H1 (cell line): Measurements from ENCODE around the gene STK32A.

Experiments
- CHD1 ChIP-seq: IDR thresholded peaks from 2 replicates; pipeline ENCODE4 v1.6.1; 2012; ENCODE audit warnings: low read depth, low read length, improper control_type of control experiment
- CHD2 ChIP-seq: IDR thresholded peaks from 2 replicates; pipeline ENCODE4 v1.6.1; 2012; ENCODE audit warnings: low read length, improper control_type of control experiment
- EP300 ChIP-seq, 2 experiments: IDR thresholded peaks; 1 replicate in 1 of 2; 2 replicates in 1 of 2; pipeline ENCODE4 v1.6.1; 2011 to 2012; ENCODE audit warnings: low read depth in 2 of 2, low read length in 2 of 2, mild to moderate bottlenecking in 2 of 2, borderline replicate concordance in 1 of 2, inconsistent platforms in 1 of 2, moderate library complexity in 1 of 2
- POLR2A ChIP-seq, 2 experiments: IDR thresholded peaks; 1 replicate in 1 of 2; 2 replicates in 1 of 2; pipeline ENCODE4 v1.6.1; 2011; ENCODE audit warnings: low read depth in 2 of 2, low read length in 2 of 2, mild to moderate bottlenecking in 2 of 2; ENCODE audit errors: control extremely low read depth in 1 of 2
- SIN3A ChIP-seq, 2 experiments: IDR thresholded peaks in 1 of 2; conservative IDR thresholded peaks in 1 of 2; 2 replicates each; pipeline ENCODE4 v1.6.1; 2011 to 2012; ENCODE audit warnings: low read length in 2 of 2, improper control_type of control experiment in 1 of 2, low read depth in 1 of 2, mild to moderate bottlenecking in 1 of 2
- SUZ12 ChIP-seq: fragments of 200-600 bp; sonication (generic); IDR thresholded peaks from 2 replicates; pipeline ENCODE4 v1.6.1; 2012; ENCODE audit warnings: mild to moderate bottlenecking, inconsistent platforms, low read length, moderate library complexity, mixed read lengths
- TF ChIP-seq, protein P1 (sequence below), 3 experiments: IDR thresholded peaks; 1 replicate in 2 of 3; 2 replicates in 1 of 3; pipeline versions ENCODE4 v1.5.1 to v1.6.1; 2011; ENCODE audit warnings: low read length in 3 of 3, mild to moderate bottlenecking in 3 of 3, inconsistent platforms in 2 of 3, low read depth in 1 of 3, moderate library complexity in 1 of 3; ENCODE audit not compliant: insufficient read depth in 1 of 3; ENCODE audit errors: control extremely low read depth in 1 of 3
- TF ChIP-seq, protein P2 (sequence below): IDR thresholded peaks from 2 replicates; pipeline ENCODE4 v1.6.1; 2011; ENCODE audit warnings: low read length, improper control_type of control experiment
- TF ChIP-seq, protein P3 (sequence below): IDR thresholded peaks from 2 replicates; pipeline ENCODE4 v1.6.1; 2011; ENCODE audit warnings: low read depth, mild to moderate bottlenecking, low read length; ENCODE audit not compliant: insufficient read depth

DNA sequence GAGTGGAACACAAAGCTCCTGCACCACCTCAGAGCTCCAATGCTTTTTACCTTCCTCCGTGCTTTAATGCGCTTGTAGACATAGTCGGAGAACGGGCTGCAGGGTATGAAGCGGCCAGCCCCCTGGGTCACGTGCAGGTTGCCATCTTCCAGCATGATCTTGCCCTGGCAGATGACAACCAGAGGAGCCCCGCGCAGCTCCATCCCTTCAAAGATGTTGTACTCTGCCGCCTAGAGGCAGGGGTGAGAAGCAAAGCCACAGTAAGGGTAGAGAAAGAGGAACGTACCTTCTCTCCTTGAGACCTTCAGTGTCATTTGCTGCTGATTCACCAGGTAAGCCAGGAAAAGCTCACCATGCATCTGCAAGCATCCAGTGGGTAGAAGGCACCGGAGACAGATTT is 162.8 kb downstream of the STK32A start:
- TF ChIP-seq EP300 (IDR thresholded peaks at IDR 0.05; ENCODE audit: borderline replicate concordance in 1 of 2, low read depth in 2 of 2, low read length in 2 of 2) (no peak), POLR2A (IDR thresholded peaks at IDR 0.05; ENCODE audit: control extremely low read depth in 1 of 2, low read depth in 2 of 2, low read length in 2 of 2) (peak in 1 of 2 experiments; percentile 40; a peak in 1 of 3 replicates), SUZ12 (no peak), CHD1 (no peak), SIN3A (conservative IDR thresholded peaks at IDR 0.05 in 1 of 2, IDR thresholded peaks at IDR 0.05 in 1 of 2; ENCODE audit: low read depth in 1 of 2, low read length in 2 of 2) (no peak), CHD2 (no peak)
- TF ChIP-seq, protein P1, sequence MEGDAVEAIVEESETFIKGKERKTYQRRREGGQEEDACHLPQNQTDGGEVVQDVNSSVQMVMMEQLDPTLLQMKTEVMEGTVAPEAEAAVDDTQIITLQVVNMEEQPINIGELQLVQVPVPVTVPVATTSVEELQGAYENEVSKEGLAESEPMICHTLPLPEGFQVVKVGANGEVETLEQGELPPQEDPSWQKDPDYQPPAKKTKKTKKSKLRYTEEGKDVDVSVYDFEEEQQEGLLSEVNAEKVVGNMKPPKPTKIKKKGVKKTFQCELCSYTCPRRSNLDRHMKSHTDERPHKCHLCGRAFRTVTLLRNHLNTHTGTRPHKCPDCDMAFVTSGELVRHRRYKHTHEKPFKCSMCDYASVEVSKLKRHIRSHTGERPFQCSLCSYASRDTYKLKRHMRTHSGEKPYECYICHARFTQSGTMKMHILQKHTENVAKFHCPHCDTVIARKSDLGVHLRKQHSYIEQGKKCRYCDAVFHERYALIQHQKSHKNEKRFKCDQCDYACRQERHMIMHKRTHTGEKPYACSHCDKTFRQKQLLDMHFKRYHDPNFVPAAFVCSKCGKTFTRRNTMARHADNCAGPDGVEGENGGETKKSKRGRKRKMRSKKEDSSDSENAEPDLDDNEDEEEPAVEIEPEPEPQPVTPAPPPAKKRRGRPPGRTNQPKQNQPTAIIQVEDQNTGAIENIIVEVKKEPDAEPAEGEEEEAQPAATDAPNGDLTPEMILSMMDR (IDR thresholded peaks at IDR 0.05; ENCODE audit: control extremely low read depth in 1 of 3, insufficient read depth in 1 of 3, low read depth in 1 of 3, low read length in 3 of 3): peak; percentile 28 to 61 (median 54)
- TF ChIP-seq, protein P2, sequence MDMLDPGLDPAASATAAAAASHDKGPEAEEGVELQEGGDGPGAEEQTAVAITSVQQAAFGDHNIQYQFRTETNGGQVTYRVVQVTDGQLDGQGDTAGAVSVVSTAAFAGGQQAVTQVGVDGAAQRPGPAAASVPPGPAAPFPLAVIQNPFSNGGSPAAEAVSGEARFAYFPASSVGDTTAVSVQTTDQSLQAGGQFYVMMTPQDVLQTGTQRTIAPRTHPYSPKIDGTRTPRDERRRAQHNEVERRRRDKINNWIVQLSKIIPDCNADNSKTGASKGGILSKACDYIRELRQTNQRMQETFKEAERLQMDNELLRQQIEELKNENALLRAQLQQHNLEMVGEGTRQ: no peak
- TF ChIP-seq, protein P3, sequence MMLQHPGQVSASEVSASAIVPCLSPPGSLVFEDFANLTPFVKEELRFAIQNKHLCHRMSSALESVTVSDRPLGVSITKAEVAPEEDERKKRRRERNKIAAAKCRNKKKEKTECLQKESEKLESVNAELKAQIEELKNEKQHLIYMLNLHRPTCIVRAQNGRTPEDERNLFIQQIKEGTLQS: no peak
